HepG2 (cell line): Measurements from ENCODE around the gene UBE3A. TPM values are rescaled to one million over a fixed set of nuclear protein-coding genes. Genes with fewer than 3 reads are reported as not detected.

Experiments
- ATAC-seq: fragments of 200-7000 bp; cut with Tn5 transposase; 3 replicates; pipeline ENCODE4 v1.9.1; 2020; ENCODE audit warnings: mild to moderate bottlenecking, moderate library complexity
- BruUV-seq: library from RNA; stranded (reverse); fragments of 400-500 nt; replicated peaks from 2 replicates; lab custom pipeline; 2021; lab: Mats Ljungman, UMichigan
- CTCF ChIA-PET: fragments of 300-600 bp; formaldehyde crosslinking; extraction: SDS; loops from one replicate; lab custom pipeline; 2021; ENCODE audit warnings: low total read pairs, inconsistent platforms, low intra/inter-chr PET ratio; lab: Yijun Ruan, JAX
- POLR2A ChIA-PET: fragments of 350-600 bp; sonication (Branson Sonifier 250); formaldehyde crosslinking; loops from one replicate; lab custom pipeline; 2020; ENCODE audit warnings: antibody characterized with exemption, inconsistent platforms; lab: Yijun Ruan, JAX
- DNase-seq: peaks from one replicate; pipeline ENCODE4 v3.0.0-alpha.2; 2015; ENCODE audit warnings: low spot score
- FAIRE-seq: peaks from 3 replicates; lab custom pipeline; 2011; peaks lifted over from hg19 to GRCh38; lab: Jason Lieb, UNC
- H2AFZ ChIP-seq: one replicate; pipeline ENCODE4 v1.6.1; 2011; ENCODE audit warnings: low read length, inconsistent platforms
- H3K27ac ChIP-seq: fragments of 300-600 bp; 3 replicates; pipeline ENCODE4 v1.8.0; 2011; ENCODE audit warnings: mixed run types, mild to moderate bottlenecking, mixed read lengths, low read length, inconsistent platforms; ENCODE audit not compliant: insufficient read depth; ENCODE audit errors: extremely low read length
- H3K27me3 ChIP-seq, 2 experiments: fragments of 200-600 bp in 1 of 2; 2 replicates in 1 of 2; 3 replicates in 1 of 2; pipeline versions ENCODE4 v1.6.0 to v1.8.0; 2011; ENCODE audit warnings: low read length in 2 of 2, mild to moderate bottlenecking in 2 of 2, moderate library complexity in 2 of 2, inconsistent platforms in 1 of 2; ENCODE audit not compliant: insufficient read depth in 2 of 2, control insufficient read depth in 1 of 2
- H3K36me3 ChIP-seq, 2 experiments: fragments of 200-600 bp in 1 of 2; replicated peaks in 1 of 2; 2 replicates in 1 of 2; 3 replicates in 1 of 2; pipeline versions ENCODE4 v1.5.1 to v1.8.0; 2011; ENCODE audit warnings: low read length in 2 of 2, inconsistent platforms in 1 of 2; ENCODE audit not compliant: insufficient read depth in 2 of 2, control insufficient read depth in 1 of 2
- H3K4me1 ChIP-seq: 2 replicates; pipeline ENCODE4 v1.5.1; 2012; ENCODE audit warnings: low read length, inconsistent platforms; ENCODE audit not compliant: insufficient read depth
- H3K4me2 ChIP-seq: 2 replicates; pipeline ENCODE4 v1.6.0; 2011; ENCODE audit warnings: low read depth, low read length, inconsistent platforms
- H3K4me3 ChIP-seq, 3 experiments: fragments of 200-600 bp in 1 of 3; sonication (generic), shearing (Covaris generic) in 1 of 3; replicated peaks in 1 of 3; 2 replicates each; pipeline ENCODE4 v1.5.1; 2011 to 2016; ENCODE audit warnings: low read length in 3 of 3, inconsistent platforms in 2 of 3, low read depth in 2 of 3, mild to moderate bottlenecking in 2 of 3, control low read depth in 1 of 3, mixed read lengths in 1 of 3; ENCODE audit not compliant: insufficient read depth in 1 of 3
- H3K79me2 ChIP-seq: one replicate; pipeline ENCODE4 v1.6.1; 2011; ENCODE audit warnings: low read length, inconsistent platforms; ENCODE audit not compliant: insufficient read depth
- H3K9ac ChIP-seq: 2 replicates; pipeline ENCODE4 v1.6.0; 2011; ENCODE audit warnings: mild to moderate bottlenecking, low read depth, low read length, inconsistent platforms; ENCODE audit not compliant: insufficient read depth
- H3K9me3 ChIP-seq: 2 replicates; pipeline ENCODE4 v1.5.1; 2012; ENCODE audit warnings: mild to moderate bottlenecking, low read length
- H4K20me1 ChIP-seq: 2 replicates; pipeline ENCODE4 v1.6.0; 2011; ENCODE audit warnings: inconsistent platforms, mild to moderate bottlenecking, low read length, moderate library complexity; ENCODE audit not compliant: insufficient read depth
- AHDC1 ChIP-seq: sonication (generic); formaldehyde crosslinking; IDR thresholded peaks from 2 replicates; pipeline ENCODE4 v1.5.1; 2020; ENCODE audit warnings: mild to moderate bottlenecking, missing genetic modification reagents, borderline replicate concordance
- HNF1B ChIP-seq: sonication (generic); formaldehyde crosslinking; IDR thresholded peaks from 2 replicates; pipeline ENCODE4 v1.5.1; 2020; ENCODE audit warnings: mild to moderate bottlenecking, moderate library complexity, missing genetic modification reagents
- HNF4A ChIP-seq: sonication (generic); formaldehyde crosslinking; IDR thresholded peaks from 2 replicates; pipeline ENCODE4 v1.4.0; 2020; ENCODE audit warnings: missing genetic modification reagents
- RFX3 ChIP-seq: IDR thresholded peaks from 2 replicates; pipeline ENCODE4 v1.6.1; 2016; ENCODE audit warnings: missing biosample characterization, missing genetic modification reagents
- SALL1 ChIP-seq: sonication (generic); formaldehyde crosslinking; IDR thresholded peaks from 2 replicates; pipeline ENCODE4 v1.8.0; 2022; ENCODE audit warnings: mild to moderate bottlenecking, missing genetic modification reagents
- SOX13 ChIP-seq, 3 experiments: fragments of 450-650 bp in 1 of 3; sonication (generic) in 1 of 3; formaldehyde crosslinking in 1 of 3; IDR thresholded peaks in 2 of 3; conservative IDR thresholded peaks in 1 of 3; 2 replicates each; pipeline versions ENCODE4 v1.5.0 to v1.6.1; 2016 to 2020; ENCODE audit warnings: antibody characterized with exemption in 1 of 3, mild to moderate bottlenecking in 1 of 3, missing compliant biosample characterization in 1 of 3, missing genetic modification reagents in 1 of 3, moderate library complexity in 1 of 3
- SOX5 ChIP-seq: IDR thresholded peaks from 2 replicates; pipeline ENCODE4 v1.6.1; 2016; ENCODE audit warnings: borderline replicate concordance
- ZBTB21 ChIP-seq: sonication (generic); formaldehyde crosslinking; IDR thresholded peaks from 2 replicates; pipeline ENCODE4 v1.4.0; 2020; ENCODE audit warnings: missing genetic modification reagents
- WGBS: methylation state at CpG from one replicate; pipeline ENCODE4 v1.1.6; 2017; ENCODE audit warnings: low lambda C conversion rate; 5-methylcytosine and 5-hydroxymethylcytosine counted together
- in situ Hi-C: cut with HindIII; loops from 2 replicates; pipeline ENCODE4 v1.10.0; 2017; ENCODE audit warnings: low pct_unique_long_range_greater_than_20kb; ENCODE audit not compliant: extremely low pct_ligation_motif_present
- intact Hi-C: fragments of 100-400 bp; cut with micrococcal nuclease; formaldehyde crosslinking; loops from one replicate; pipeline ENCODE4 v1.10.0; 2022; ENCODE audit not compliant: unreplicated experiment
- polyA plus RNA-seq, 8 experiments: library from polyadenylated mRNA; depleted of rRNA in 3 of 8; stranded (reverse) in 7 of 8; unstranded in 1 of 8; fragments of >200 nt; fragmentation: Illumina TruSeq in 4 of 8; extraction: Trizol in 4 of 8; gene quantifications; 2 replicates each; pipeline versions ENCODE4 v1.2.1 to v1.2.3, GENCODE V29; 2011 to 2016; ENCODE audit warnings: low read depth in 4 of 8, missing spikeins in 1 of 8, mixed read lengths in 1 of 8; ENCODE audit not compliant: insufficient read depth in 1 of 8
- total RNA-seq, 5 experiments: library from RNA; depleted of rRNA; stranded (reverse); fragments of >200 nt; fragmentation: Illumina TruSeq; extraction: Trizol; gene quantifications; 2 replicates each; pipeline ENCODE4 v1.2.3, GENCODE V29; 2016; ENCODE audit warnings: low read depth in 1 of 5
- TF ChIP-seq, protein P1 (sequence below): IDR thresholded peaks from 2 replicates; pipeline ENCODE4 v1.6.1; 2016; ENCODE audit warnings: low read depth

Gene UBE3A
- total and polyA plus RNA-seq, 2 of the 13 experiments (the other 11 are each of a cell fraction or from before 2014, with no cell fraction given): 17.3 to 80.5 TPM

DNA sequence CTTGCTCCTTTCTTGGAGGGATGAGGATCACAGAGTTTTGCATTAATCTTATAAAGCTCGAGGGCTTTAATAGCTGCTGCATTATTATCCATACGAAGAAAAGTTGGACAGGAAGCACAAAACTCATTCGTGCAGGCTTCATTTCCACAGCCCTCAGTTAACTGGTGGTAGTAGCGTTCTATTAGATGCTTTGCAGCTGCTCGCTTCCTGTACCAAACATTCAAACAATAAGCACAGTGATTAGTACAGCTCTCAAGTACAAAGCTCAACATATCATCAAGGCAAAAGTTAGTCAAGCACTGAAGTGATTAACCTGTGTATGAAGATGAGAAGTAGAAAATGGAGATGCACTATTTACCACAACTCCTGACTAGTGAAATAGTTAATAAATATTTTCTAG lies 63.3 kb downstream of the UBE3A start:
- intact Hi-C loops: loop anchor here (10.0 kb wide), 1 partner anchor 59 kb away; the partner anchor contains the start of gene UBE3A
- 0 out of 2 replicates have a peak, but pooled peaks have one; percentile 20 for TF ChIP-seq HNF1B (CRISPR knock-in tag)
- no peak for TF ChIP-seq SOX13 (IDR thresholded peaks at IDR 0.05)
- peak in 1 of 2 experiments; percentile 46; a peak in 1 of 4 replicates for TF ChIP-seq SOX13 (CRISPR knock-in tag; conservative IDR thresholded peaks at IDR 0.05 in 1 of 2, IDR thresholded peaks at IDR 0.05 in 1 of 2)
- TF ChIP-seq RFX3 (CRISPR knock-in tag): no peak
- TF ChIP-seq AHDC1 (CRISPR knock-in tag): peak; percentile 29; the same call in 1 of the 2 replicates
- peak; percentile 48; the same call in 1 of the 2 replicates for TF ChIP-seq SOX5 (CRISPR knock-in tag)
- TF ChIP-seq, protein P1, sequence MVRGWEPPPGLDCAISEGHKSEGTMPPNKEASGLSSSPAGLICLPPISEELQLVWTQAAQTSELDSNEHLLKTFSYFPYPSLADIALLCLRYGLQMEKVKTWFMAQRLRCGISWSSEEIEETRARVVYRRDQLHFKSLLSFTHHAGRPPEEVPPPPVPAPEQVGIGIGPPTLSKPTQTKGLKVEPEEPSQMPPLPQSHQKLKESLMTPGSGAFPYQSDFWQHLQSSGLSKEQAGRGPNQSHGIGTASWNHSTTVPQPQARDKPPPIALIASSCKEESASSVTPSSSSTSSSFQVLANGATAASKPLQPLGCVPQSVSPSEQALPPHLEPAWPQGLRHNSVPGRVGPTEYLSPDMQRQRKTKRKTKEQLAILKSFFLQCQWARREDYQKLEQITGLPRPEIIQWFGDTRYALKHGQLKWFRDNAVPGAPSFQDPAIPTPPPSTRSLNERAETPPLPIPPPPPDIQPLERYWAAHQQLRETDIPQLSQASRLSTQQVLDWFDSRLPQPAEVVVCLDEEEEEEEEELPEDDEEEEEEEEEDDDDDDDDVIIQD (CRISPR knock-in tag): peak; percentile 12; the same call in 1 of the 2 replicates
- TF ChIP-seq ZBTB21 (CRISPR knock-in tag): no peak
- peak; percentile 20; the same call in 1 of the 2 replicates for TF ChIP-seq HNF4A
- no peak for TF ChIP-seq SALL1
- H3K27ac ChIP-seq: no peak overlapping the region
- BruUV-seq: no TSS peak
- WGBS: 74% methylated on average over 5 of the region's 5 CpGs
- H3K36me3 ChIP-seq: peaks cover 10 to 49% of the 10 kb centered on the region in 2 experiments; a peak in 4 of 5 replicates
- H4K20me1 ChIP-seq: peaks cover 10% of the 10 kb centered on the region
- no peak overlapping the region for H2AFZ ChIP-seq
- ATAC-seq (peak; percentile 86), FAIRE-seq (no peak), DNase-seq (peak; percentile 45)
- peaks cover 5% of the 10 kb centered on the region for H3K79me2 ChIP-seq
- ChIA-PET CTCF (no interaction called here), POLR2A (no interaction called here)
- H3K4me1 ChIP-seq: peaks cover 17% of the 10 kb centered on the region
- no peaks in the 10 kb centered on the region for H3K9me3 ChIP-seq
- H3K4me3 ChIP-seq: no peak overlapping the region
- H3K9ac ChIP-seq: no peak overlapping the region
- no peak overlapping the region for H3K4me2 ChIP-seq
- in situ Hi-C loops: loop anchor here (10.0 kb wide), 1 partner anchor 59 kb away; the partner anchor contains the start of gene UBE3A
- no peaks in the 10 kb centered on the region for H3K27me3 ChIP-seq
